OCI-LY7 (cell line): ENCODE data around the gene ZDHHC14. TPM values are rescaled to one million over a fixed set of nuclear protein-coding genes. Genes with fewer than 3 reads are reported as not detected.

Source experiments
- BruUV-seq: library from RNA; stranded (reverse); fragments of 400-500 nt; replicated peaks from 2 replicates; lab custom pipeline; 2021; lab: Mats Ljungman, UMichigan
- CTCF ChIA-PET: fragments of 300-600 bp; sonication (Branson Sonifier 250); formaldehyde crosslinking; loops from one replicate; lab custom pipeline; 2022; ENCODE audit warnings: antibody characterized with exemption; ENCODE audit not compliant: unreplicated experiment; lab: Charles Lee
- POLR2A ChIA-PET: fragments of 300-600 bp; sonication (Branson Sonifier 250); formaldehyde crosslinking; loops from one replicate; lab custom pipeline; 2022; ENCODE audit warnings: antibody characterized with exemption; lab: Charles Lee
- DNase-seq: peaks from one replicate; pipeline ENCODE4 v3.0.0-alpha.2; 2015; ENCODE audit warnings: low spot score
- H2AFZ ChIP-seq: fragments of 200-600 bp; sonication (generic), shearing (Covaris generic); 2 replicates; pipeline ENCODE4 v1.6.1; 2014; ENCODE audit warnings: mild to moderate bottlenecking, antibody characterized with exemption, low read length, moderate library complexity
- H3K27ac ChIP-seq: fragments of 200-600 bp; sonication (generic); 2 replicates; pipeline ENCODE4 v1.5.1; 2014; ENCODE audit warnings: mixed run types, low read depth, mild to moderate bottlenecking, moderate library complexity, low read length, inconsistent platforms; ENCODE audit not compliant: poor library complexity, severe bottlenecking
- H3K36me3 ChIP-seq: fragments of 200-600 bp; sonication (generic); 2 replicates; pipeline ENCODE4 v1.6.1; 2014; ENCODE audit warnings: mild to moderate bottlenecking, antibody characterized with exemption, low read length, moderate library complexity, mixed read lengths; ENCODE audit not compliant: insufficient read depth
- H3K4me1 ChIP-seq: fragments of 200-600 bp; sonication (generic); 2 replicates; pipeline ENCODE4 v1.5.1; 2014; ENCODE audit warnings: mild to moderate bottlenecking, low read length; ENCODE audit not compliant: insufficient read depth, poor library complexity, severe bottlenecking
- H3K4me2 ChIP-seq: fragments of 200-600 bp; sonication (generic); 2 replicates; pipeline ENCODE4 v1.6.1; 2014; ENCODE audit warnings: mild to moderate bottlenecking, low read length
- H3K4me3 ChIP-seq: fragments of 200-600 bp; sonication (generic); 2 replicates; pipeline ENCODE4 v1.5.1; 2014; ENCODE audit warnings: mild to moderate bottlenecking, low read depth, low read length; ENCODE audit not compliant: poor library complexity, severe bottlenecking
- H3K79me2 ChIP-seq: fragments of 200-600 bp; sonication (generic); 2 replicates; pipeline ENCODE4 v1.6.1; 2016; ENCODE audit warnings: low read depth, mild to moderate bottlenecking, low read length, moderate library complexity, mixed read lengths; ENCODE audit not compliant: insufficient read depth
- H3K9me2 ChIP-seq: fragments of 200-600 bp; sonication (generic); 2 replicates; pipeline ENCODE4 v1.6.1; 2016; ENCODE audit warnings: mild to moderate bottlenecking, low read length, mixed read lengths; ENCODE audit not compliant: insufficient read depth
- H3K9me3 ChIP-seq: fragments of 200-600 bp; sonication (generic); 2 replicates; pipeline ENCODE4 v1.6.1; 2014; ENCODE audit warnings: mild to moderate bottlenecking, mixed run types, low read length, mixed read lengths
- H4K20me1 ChIP-seq: fragments of 200-600 bp; sonication (generic); 2 replicates; pipeline ENCODE4 v1.6.1; 2014; ENCODE audit warnings: mild to moderate bottlenecking, antibody characterized with exemption, low read length, moderate library complexity, mixed read lengths; ENCODE audit not compliant: insufficient read depth
- EZH2phosphoT487 ChIP-seq: fragments of 200-600 bp; sonication (generic); IDR thresholded peaks from 2 replicates; pipeline ENCODE4 v1.6.1; 2018; ENCODE audit warnings: low read depth, borderline replicate concordance, mild to moderate bottlenecking, mixed run types, antibody characterized with exemption, low read length, moderate library complexity, mixed read lengths
- intact Hi-C: fragments of 100-400 bp; cut with micrococcal nuclease; formaldehyde crosslinking; loops from one replicate; pipeline ENCODE4 v1.10.0; 2022; ENCODE audit not compliant: unreplicated experiment
- total RNA-seq, 2 experiments: library from RNA; depleted of rRNA in 1 of 2; stranded (reverse); fragments of >200 nt in 1 of 2; shearing (Covaris generic) in 1 of 2; gene quantifications; 2 replicates each; pipeline ENCODE4 v1.2.3, GENCODE V29; 2014 to 2022
- TF ChIP-seq, protein P1 (sequence below): fragments of 200-600 bp; sonication (generic); conservative IDR thresholded peaks from 2 replicates; pipeline ENCODE4 v1.5.1; 2014; ENCODE audit warnings: mild to moderate bottlenecking, antibody characterized with exemption, low read length, moderate library complexity, mixed read lengths

ZDHHC14 gene
- total RNA-seq, 2 experiments from 2014 or later = 0.69 to 3.0 TPM

DNA sequence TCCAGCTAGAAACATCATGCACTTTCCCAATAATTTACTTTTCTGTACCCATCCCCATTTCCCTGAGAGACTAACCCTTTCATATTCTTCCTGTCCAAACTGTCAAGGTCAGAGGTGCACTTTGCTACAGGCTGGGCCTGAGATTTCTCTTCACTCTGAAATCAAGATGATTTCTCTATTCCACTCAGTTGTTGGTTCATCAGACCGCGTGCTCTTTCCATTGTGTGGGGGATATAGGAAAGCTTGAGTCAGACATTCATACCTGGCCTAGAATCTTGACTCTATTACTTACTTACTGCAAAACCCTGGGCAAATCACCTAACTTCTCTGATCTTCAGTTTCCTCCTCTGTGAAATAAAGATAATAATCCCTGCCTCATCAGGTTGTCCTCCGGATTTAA is 4.7 kb upstream of the ZDHHC14 start:
- POLR2A ChIA-PET = interaction anchor here (0.7 kb wide), 1 partner anchor 109 kb away, joined by 3 read pairs; no protein-coding TSS in a partner anchor
- Histone ChIP-seq H3K36me3 (no peaks in the 10 kb centered on the region), H4K20me1 (0 out of 2 replicates have a peak, but pooled peaks cover 4% of the 10 kb centered on the region), H3K9me3 (no peaks in the 10 kb centered on the region), H3K4me3 (no peak overlapping the region), H2AFZ (no peak overlapping the region), H3K4me1 (peaks cover 15% of the 10 kb centered on the region), H3K9me2 (no peaks in the 10 kb centered on the region), H3K27ac (no peak overlapping the region), H3K79me2 (no peaks in the 10 kb centered on the region), H3K4me2 (no peak overlapping the region)
- intact Hi-C loops = no loop called here
- no peak for TF ChIP-seq EZH2phosphoT487
- TF ChIP-seq, protein P1, sequence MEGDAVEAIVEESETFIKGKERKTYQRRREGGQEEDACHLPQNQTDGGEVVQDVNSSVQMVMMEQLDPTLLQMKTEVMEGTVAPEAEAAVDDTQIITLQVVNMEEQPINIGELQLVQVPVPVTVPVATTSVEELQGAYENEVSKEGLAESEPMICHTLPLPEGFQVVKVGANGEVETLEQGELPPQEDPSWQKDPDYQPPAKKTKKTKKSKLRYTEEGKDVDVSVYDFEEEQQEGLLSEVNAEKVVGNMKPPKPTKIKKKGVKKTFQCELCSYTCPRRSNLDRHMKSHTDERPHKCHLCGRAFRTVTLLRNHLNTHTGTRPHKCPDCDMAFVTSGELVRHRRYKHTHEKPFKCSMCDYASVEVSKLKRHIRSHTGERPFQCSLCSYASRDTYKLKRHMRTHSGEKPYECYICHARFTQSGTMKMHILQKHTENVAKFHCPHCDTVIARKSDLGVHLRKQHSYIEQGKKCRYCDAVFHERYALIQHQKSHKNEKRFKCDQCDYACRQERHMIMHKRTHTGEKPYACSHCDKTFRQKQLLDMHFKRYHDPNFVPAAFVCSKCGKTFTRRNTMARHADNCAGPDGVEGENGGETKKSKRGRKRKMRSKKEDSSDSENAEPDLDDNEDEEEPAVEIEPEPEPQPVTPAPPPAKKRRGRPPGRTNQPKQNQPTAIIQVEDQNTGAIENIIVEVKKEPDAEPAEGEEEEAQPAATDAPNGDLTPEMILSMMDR = no peak
- no peak for DNase-seq
- CTCF ChIA-PET = no interaction called here
- no TSS peak for BruUV-seq

DNA sequence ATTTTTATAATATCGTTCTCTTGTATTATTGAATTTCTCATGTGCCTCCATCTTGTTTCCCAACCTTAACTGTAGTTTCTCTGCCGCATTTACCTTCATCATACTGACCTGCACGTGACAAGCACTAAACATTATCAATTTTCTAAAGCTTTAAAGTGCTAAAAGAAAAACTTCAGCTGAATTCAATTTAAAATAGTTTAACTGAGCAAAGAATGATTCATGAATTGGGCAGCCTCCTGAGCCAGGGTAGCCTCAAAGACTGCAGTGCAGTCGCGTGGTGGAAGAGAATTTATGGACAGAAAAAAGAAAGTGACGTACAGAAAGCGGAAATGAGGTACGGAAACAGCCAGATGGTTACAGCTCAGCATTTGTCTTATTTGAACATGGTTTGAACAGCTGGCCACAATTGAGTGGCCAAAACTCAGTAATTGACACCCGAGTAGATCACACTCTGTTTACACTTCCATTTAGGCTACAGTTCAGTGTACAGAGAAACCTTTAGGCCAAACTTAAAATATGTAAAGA is 4.2 kb upstream of the ZDHHC14 start:
- Histone ChIP-seq H3K4me3 (no peak overlapping the region), H3K9me2 (no peaks in the 10 kb centered on the region), H3K4me1 (peaks cover 15% of the 10 kb centered on the region), H3K36me3 (no peaks in the 10 kb centered on the region), H3K9me3 (no peaks in the 10 kb centered on the region), H2AFZ (no peak overlapping the region), H4K20me1 (0 out of 2 replicates have a peak, but pooled peaks cover 4% of the 10 kb centered on the region), H3K27ac (no peak overlapping the region), H3K4me2 (peak overlapping the region; percentile 30; the same call in 1 of the 2 replicates), H3K79me2 (no peaks in the 10 kb centered on the region)
- BruUV-seq = no TSS peak
- intact Hi-C loops = no loop called here
- POLR2A ChIA-PET = no interaction called here
- DNase-seq = peak; percentile 48
- CTCF ChIA-PET = no interaction called here
- TF ChIP-seq EZH2phosphoT487 = no peak
- TF ChIP-seq, protein P1 = no peak
